GM12878 (cell line): Measurements from ENCODE around the gene DNAJC13.

ENCODE experiments used
- CBFB ChIP-seq: IDR thresholded peaks from 2 replicates; pipeline ENCODE4 v1.6.1; 2016; ENCODE audit warnings: antibody characterized with exemption, low read depth
- EP300 ChIP-seq, 2 experiments: fragments of 150-350 bp in 1 of 2; IDR thresholded peaks; 2 replicates each; pipeline ENCODE4 v1.6.1; 2011 to 2012; ENCODE audit warnings: low read depth in 2 of 2, low read length in 2 of 2, borderline replicate concordance in 1 of 2, improper control_type of control experiment in 1 of 2, inconsistent platforms in 1 of 2; ENCODE audit not compliant: control insufficient read depth in 1 of 2
- NBN ChIP-seq: fragments of 450-650 bp; IDR thresholded peaks from 2 replicates; pipeline ENCODE4 v1.6.1; 2016
- POLR2A ChIP-seq: IDR thresholded peaks from 2 replicates; pipeline ENCODE4 v1.6.1; 2011; ENCODE audit warnings: low read depth, mild to moderate bottlenecking, low read length
- TAF1 ChIP-seq: IDR thresholded peaks from 2 replicates; pipeline ENCODE4 v1.6.1; 2011; ENCODE audit warnings: mild to moderate bottlenecking, low read depth, low read length, borderline replicate concordance
- TARDBP ChIP-seq: IDR thresholded peaks from 2 replicates; pipeline ENCODE4 v1.6.1; 2016; ENCODE audit warnings: borderline replicate concordance
- TF ChIP-seq, protein P1 (sequence below), 3 experiments: IDR thresholded peaks in 2 of 3; conservative IDR thresholded peaks in 1 of 3; 2 replicates each; pipeline ENCODE4 v1.5.1; 2011; ENCODE audit warnings: low read depth in 3 of 3, low read length in 3 of 3, mild to moderate bottlenecking in 3 of 3, control low read depth in 2 of 3, moderate library complexity in 2 of 3, inconsistent platforms in 1 of 3, mixed read lengths in 1 of 3; ENCODE audit not compliant: control insufficient read depth in 2 of 3, insufficient read depth in 1 of 3; ENCODE audit errors: extremely low read depth in 1 of 3

DNA sequence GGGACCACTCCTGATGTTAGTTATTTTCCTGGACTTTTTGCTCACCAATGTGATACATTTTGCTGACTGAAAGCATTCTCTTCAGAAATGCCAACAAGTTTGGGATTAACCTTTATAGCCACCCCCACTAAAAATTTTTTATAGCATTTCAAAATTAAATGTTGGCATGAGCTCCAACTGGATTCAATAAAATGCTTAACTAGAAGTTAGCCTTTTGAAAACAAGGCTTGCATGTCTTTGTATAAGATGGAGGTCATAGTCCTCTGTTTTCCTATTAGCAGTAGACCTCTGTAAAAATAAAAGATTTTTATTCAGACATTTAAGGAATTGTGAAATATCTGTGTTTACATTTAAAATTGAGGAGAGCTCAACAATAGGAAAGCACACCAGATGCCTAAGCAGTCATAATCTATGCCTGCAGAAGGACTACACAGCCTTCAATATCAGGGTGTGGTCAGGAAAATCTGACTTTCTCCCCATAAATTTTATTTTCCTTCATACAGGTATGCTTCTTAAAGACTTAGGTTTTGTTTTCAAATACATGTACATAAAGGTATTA lies 87.2 kb downstream of the DNAJC13 start:
- no peak for TF ChIP-seq POLR2A
- TF ChIP-seq, protein P1, sequence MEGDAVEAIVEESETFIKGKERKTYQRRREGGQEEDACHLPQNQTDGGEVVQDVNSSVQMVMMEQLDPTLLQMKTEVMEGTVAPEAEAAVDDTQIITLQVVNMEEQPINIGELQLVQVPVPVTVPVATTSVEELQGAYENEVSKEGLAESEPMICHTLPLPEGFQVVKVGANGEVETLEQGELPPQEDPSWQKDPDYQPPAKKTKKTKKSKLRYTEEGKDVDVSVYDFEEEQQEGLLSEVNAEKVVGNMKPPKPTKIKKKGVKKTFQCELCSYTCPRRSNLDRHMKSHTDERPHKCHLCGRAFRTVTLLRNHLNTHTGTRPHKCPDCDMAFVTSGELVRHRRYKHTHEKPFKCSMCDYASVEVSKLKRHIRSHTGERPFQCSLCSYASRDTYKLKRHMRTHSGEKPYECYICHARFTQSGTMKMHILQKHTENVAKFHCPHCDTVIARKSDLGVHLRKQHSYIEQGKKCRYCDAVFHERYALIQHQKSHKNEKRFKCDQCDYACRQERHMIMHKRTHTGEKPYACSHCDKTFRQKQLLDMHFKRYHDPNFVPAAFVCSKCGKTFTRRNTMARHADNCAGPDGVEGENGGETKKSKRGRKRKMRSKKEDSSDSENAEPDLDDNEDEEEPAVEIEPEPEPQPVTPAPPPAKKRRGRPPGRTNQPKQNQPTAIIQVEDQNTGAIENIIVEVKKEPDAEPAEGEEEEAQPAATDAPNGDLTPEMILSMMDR (IDR thresholded peaks at IDR 0.05 in 2 of 3, conservative IDR thresholded peaks at IDR 0.05 in 1 of 3; ENCODE audit: control insufficient read depth in 2 of 3, extremely low read depth in 1 of 3, insufficient read depth in 1 of 3, low read depth in 3 of 3, low read length in 3 of 3) = no peak
- TF ChIP-seq TAF1 = no peak
- no peak for TF ChIP-seq EP300 (IDR thresholded peaks at IDR 0.05; ENCODE audit: borderline replicate concordance in 1 of 2, control insufficient read depth in 1 of 2, low read depth in 2 of 2, low read length in 2 of 2)
- TF ChIP-seq TARDBP = no peak
- TF ChIP-seq NBN = no peak
- no peak for TF ChIP-seq CBFB
